H1 (cell line): ENCODE data around the gene CCDC192. TPM values are rescaled to one million over a fixed set of nuclear protein-coding genes. Genes with fewer than 3 reads are reported as not detected.

ENCODE experiments used
- CTCF ChIA-PET: fragments of 300-600 bp; sonication (Branson Sonifier 250); formaldehyde crosslinking; loops from one replicate; lab custom pipeline; 2021; ENCODE audit not compliant: partially characterized antibody; lab: Charles Lee
- POLR2A ChIA-PET: fragments of 300-600 bp; sonication (Branson Sonifier 250); formaldehyde crosslinking; loops from one replicate; lab custom pipeline; 2021; ENCODE audit warnings: inconsistent platforms; ENCODE audit not compliant: partially characterized antibody; lab: Charles Lee
- DNase-seq, 2 experiments: peaks; one replicate each; pipeline versions ENCODE4 v3.0.0 to v3.0.0-alpha.2; 2010 to 2022; ENCODE audit warnings: low spot score in 2 of 2, low read depth in 1 of 2, mixed read lengths in 1 of 2
- FAIRE-seq: peaks from 2 replicates; lab custom pipeline; 2011; peaks lifted over from hg19 to GRCh38; lab: Jason Lieb, UNC
- H2AFZ ChIP-seq: 2 replicates; pipeline ENCODE4 v1.8.1; 2012; ENCODE audit warnings: low read length, inconsistent platforms
- H2AK5ac ChIP-seq: 2 replicates; pipeline ENCODE4 v1.6.1; 2013; ENCODE audit warnings: low read depth, low read length
- H2BK120ac ChIP-seq: replicated peaks from 2 replicates; pipeline ENCODE3; 2013; ENCODE audit warnings: low read depth, low read length, inconsistent platforms
- H2BK12ac ChIP-seq: 2 replicates; pipeline ENCODE4 v1.6.1; 2013; ENCODE audit warnings: low read depth, low read length
- H2BK15ac ChIP-seq: 2 replicates; pipeline ENCODE4 v1.6.1; 2013; ENCODE audit warnings: low read length
- H2BK20ac ChIP-seq: 2 replicates; pipeline ENCODE4 v1.6.1; 2013; ENCODE audit warnings: low read length
- H2BK5ac ChIP-seq: 2 replicates; pipeline ENCODE4 v1.6.1; 2013; ENCODE audit warnings: low read depth, low read length
- H3K14ac ChIP-seq: 2 replicates; pipeline ENCODE4 v1.6.1; 2013; ENCODE audit warnings: inconsistent platforms; ENCODE audit not compliant: insufficient read length
- H3K18ac ChIP-seq: 2 replicates; pipeline ENCODE4 v1.6.1; 2013; ENCODE audit warnings: low read length; ENCODE audit errors: extremely low read depth
- H3K23ac ChIP-seq: 2 replicates; pipeline ENCODE4 v1.6.1; 2013; ENCODE audit warnings: inconsistent platforms; ENCODE audit not compliant: insufficient read length
- H3K23me2 ChIP-seq: 2 replicates; pipeline ENCODE4 v1.6.1; 2013; ENCODE audit warnings: low read depth, low read length
- H3K27ac ChIP-seq: 2 replicates; pipeline ENCODE4 v1.6.1; 2011; ENCODE audit warnings: low read depth, low read length, inconsistent platforms
- H3K27me3 ChIP-seq, 4 experiments: replicated peaks in 1 of 4; 1 replicate in 1 of 4; 2 replicates in 3 of 4; pipeline versions ENCODE4 v1.6.1 to v1.8.1; 2011 to 2013; ENCODE audit warnings: low read length in 3 of 4, mild to moderate bottlenecking in 3 of 4, inconsistent platforms in 2 of 4, mixed read lengths in 2 of 4, moderate library complexity in 1 of 4; ENCODE audit not compliant: control insufficient read depth in 3 of 4, insufficient read depth in 3 of 4; ENCODE audit errors: extremely low read depth in 1 of 4
- H3K36me3 ChIP-seq, 4 experiments: 2 replicates each; pipeline versions ENCODE4 v1.6.1 to v1.8.1; 2011 to 2013; ENCODE audit warnings: mild to moderate bottlenecking in 4 of 4, low read length in 3 of 4, moderate library complexity in 2 of 4, control low read depth in 1 of 4, inconsistent platforms in 1 of 4; ENCODE audit not compliant: insufficient read depth in 4 of 4, control insufficient read depth in 2 of 4
- H3K4ac ChIP-seq: replicated peaks from 2 replicates; pipeline ENCODE3; 2013; ENCODE audit warnings: low read length, low read depth, mixed read lengths, inconsistent platforms; ENCODE audit not compliant: insufficient read length
- H3K4me1 ChIP-seq, 4 experiments: replicated peaks in 1 of 4; 1 replicate in 1 of 4; 2 replicates in 3 of 4; pipeline versions ENCODE4 v1.6.1 to v1.8.1; 2011 to 2013; ENCODE audit warnings: low read length in 3 of 4, inconsistent platforms in 2 of 4, mixed read lengths in 1 of 4; ENCODE audit not compliant: insufficient read depth in 4 of 4, control insufficient read depth in 3 of 4
- H3K4me2 ChIP-seq, 2 experiments: 2 replicates each; pipeline versions ENCODE4 v1.6.1 to v1.8.1; 2011 to 2013; ENCODE audit warnings: low read depth in 2 of 2, low read length in 2 of 2, control low read depth in 1 of 2, inconsistent platforms in 1 of 2, mild to moderate bottlenecking in 1 of 2; ENCODE audit not compliant: insufficient read depth in 1 of 2
- H3K4me3 ChIP-seq, 4 experiments: fragments of 200-600, 300-600 bp in 1 of 4; sonication (generic), shearing (Covaris generic), sonication (Bioruptor Twin) in 1 of 4; 2 replicates each; pipeline versions ENCODE4 v1.5.1 to v1.8.1; 2011 to 2016; ENCODE audit warnings: low read length in 4 of 4, low read depth in 3 of 4, control low read depth in 2 of 4, inconsistent platforms in 2 of 4, mild to moderate bottlenecking in 2 of 4, mixed read lengths in 1 of 4, moderate library complexity in 1 of 4; ENCODE audit not compliant: insufficient read depth in 2 of 4; ENCODE audit errors: extremely low read depth in 1 of 4
- H3K56ac ChIP-seq: replicated peaks from 2 replicates; pipeline ENCODE3; 2013; ENCODE audit warnings: low read depth, mild to moderate bottlenecking, mixed read lengths, low read length, inconsistent platforms; ENCODE audit not compliant: insufficient read length
- H3K79me1 ChIP-seq: 2 replicates; pipeline ENCODE4 v1.6.1; 2013; ENCODE audit warnings: low read depth, low read length, control low read depth
- H3K79me2 ChIP-seq, 2 experiments: 2 replicates each; pipeline versions ENCODE4 v1.6.1 to v1.8.1; 2012 to 2013; ENCODE audit warnings: low read length in 2 of 2, mild to moderate bottlenecking in 2 of 2, inconsistent platforms in 1 of 2; ENCODE audit not compliant: insufficient read depth in 2 of 2, control insufficient read depth in 1 of 2
- H3K9ac ChIP-seq, 4 experiments: replicated peaks in 1 of 4; 1 replicate in 1 of 4; 2 replicates in 3 of 4; pipeline versions ENCODE4 v1.6.1 to v1.8.1; 2011 to 2013; ENCODE audit warnings: low read depth in 3 of 4, low read length in 3 of 4, control low read depth in 2 of 4, mild to moderate bottlenecking in 2 of 4, moderate library complexity in 2 of 4, inconsistent platforms in 1 of 4; ENCODE audit errors: extremely low read depth in 1 of 4
- H3K9me3 ChIP-seq, 2 experiments: 2 replicates each; pipeline versions ENCODE4 v1.6.1 to v1.8.1; 2012 to 2013; ENCODE audit warnings: mild to moderate bottlenecking in 2 of 2, moderate library complexity in 2 of 2, control low read depth in 1 of 2, inconsistent platforms in 1 of 2, low read depth in 1 of 2, low read length in 1 of 2, mixed read lengths in 1 of 2; ENCODE audit not compliant: insufficient read depth in 2 of 2
- H4K20me1 ChIP-seq, 2 experiments: replicated peaks in 1 of 2; 2 replicates each; pipeline versions ENCODE3 to v1.8.1; 2011 to 2013; ENCODE audit warnings: inconsistent platforms in 2 of 2, low read length in 2 of 2, mild to moderate bottlenecking in 1 of 2; ENCODE audit not compliant: insufficient read depth in 2 of 2, control insufficient read depth in 1 of 2
- H4K5ac ChIP-seq: 2 replicates; pipeline ENCODE4 v1.6.1; 2013; ENCODE audit warnings: low read length, low read depth, mixed read lengths, inconsistent platforms; ENCODE audit not compliant: insufficient read length
- H4K8ac ChIP-seq: 2 replicates; pipeline ENCODE4 v1.8.0; 2013; ENCODE audit warnings: mild to moderate bottlenecking, moderate library complexity, low read length, inconsistent platforms; ENCODE audit not compliant: insufficient read depth; ENCODE audit errors: extremely low read depth
- H4K91ac ChIP-seq: replicated peaks from 2 replicates; pipeline ENCODE3; 2013; ENCODE audit warnings: low read length, mixed read lengths, inconsistent platforms; ENCODE audit not compliant: insufficient read length
- BCL11A ChIP-seq, 2 experiments: IDR thresholded peaks; one replicate each; pipeline ENCODE4 v1.6.1; 2011; ENCODE audit warnings: low read depth in 2 of 2, low read length in 2 of 2, mild to moderate bottlenecking in 2 of 2
- CBX5 ChIP-seq: fragments of 300-800, 300-1000 bp; sonication (generic); IDR thresholded peaks from 2 replicates; pipeline ENCODE4 v1.7.1; 2016; ENCODE audit warnings: antibody characterized with exemption, low read length, low read depth
- CEBPB ChIP-seq: IDR thresholded peaks from 2 replicates; pipeline ENCODE4 v1.6.1; 2012; ENCODE audit warnings: low read depth, low read length
- E2F6 ChIP-seq: IDR thresholded peaks from 2 replicates; pipeline ENCODE4 v1.6.1; 2012; ENCODE audit warnings: inconsistent platforms
- EZH2 ChIP-seq: fragments of 200-600 bp; sonication (generic); IDR thresholded peaks from 2 replicates; pipeline ENCODE4 v1.7.1; 2012; ENCODE audit warnings: low read depth, mild to moderate bottlenecking, moderate library complexity, low read length, inconsistent platforms; ENCODE audit not compliant: severe bottlenecking
- GABPA ChIP-seq: IDR thresholded peaks from 2 replicates; pipeline ENCODE4 v1.6.1; 2011; ENCODE audit warnings: mild to moderate bottlenecking, low read length, moderate library complexity, borderline replicate concordance; ENCODE audit not compliant: insufficient read depth
- NRF1 ChIP-seq: IDR thresholded peaks from 2 replicates; pipeline ENCODE4 v1.6.1; 2011; ENCODE audit warnings: mild to moderate bottlenecking, low read depth, low read length, improper control_type of control experiment
- SIN3A ChIP-seq, 2 experiments: IDR thresholded peaks in 1 of 2; conservative IDR thresholded peaks in 1 of 2; 2 replicates each; pipeline ENCODE4 v1.6.1; 2011 to 2012; ENCODE audit warnings: low read length in 2 of 2, improper control_type of control experiment in 1 of 2, low read depth in 1 of 2, mild to moderate bottlenecking in 1 of 2
- SP1 ChIP-seq: IDR thresholded peaks from 2 replicates; pipeline ENCODE4 v1.6.1; 2011; ENCODE audit warnings: low read depth, low read length
- USF2 ChIP-seq: IDR thresholded peaks from 2 replicates; pipeline ENCODE4 v1.6.1; 2011; ENCODE audit warnings: low read length, improper control_type of control experiment
- polyA plus RNA-seq, 7 experiments: library from polyadenylated mRNA; depleted of rRNA in 3 of 7; stranded (reverse) in 5 of 7; unstranded in 2 of 7; fragments of >200 nt in 5 of 7; fragments of 200-250 nt in 2 of 7; gene quantifications; 1 replicate in 5 of 7; 2 replicates in 1 of 7; 4 replicates in 1 of 7; pipeline versions ENCODE4 v1.2.1 to v1.2.3, GENCODE V29; 2011 to 2013; ENCODE audit warnings: missing spikeins in 2 of 7, mixed read lengths in 2 of 7
- total RNA-seq: library from RNA; stranded (reverse); fragmentation: NEBNext Ultra II Directional; extraction: Animal tissue kit (Norgen Biotek cat#: 25700); gene quantifications from 2 replicates; pipeline ENCODE4 v1.2.1, GENCODE V29; 2021

The CCDC192 gene
- total and polyA plus RNA-seq, 2 of the 8 experiments (the other 6 are each of a cell fraction or from before 2014, with no cell fraction given), result 0.61 TPM; not detected in 1

GRCh38 chr5:127770272-127770671, 67.1 kb downstream of the CCDC192 start:
- Histone ChIP-seq H3K56ac (no peak overlapping the region), H3K4me3 (no peak overlapping the region), H4K5ac (no peak overlapping the region), H3K18ac (no peak overlapping the region), H3K79me2 (no peaks in the 10 kb centered on the region), H3K36me3 (no peaks in the 10 kb centered on the region), H2BK15ac (no peak overlapping the region), H2AK5ac (no peak overlapping the region), H2BK5ac (no peak overlapping the region), H3K27ac (no peak overlapping the region), H3K4ac (no peak overlapping the region), H3K23me2 (no peaks in the 10 kb centered on the region), H3K4me2 (no peak overlapping the region), H3K23ac (no peak overlapping the region), H3K27me3 (no peaks in the 10 kb centered on the region), H3K14ac (no peak overlapping the region), H2BK20ac (no peak overlapping the region), H4K20me1 (no peaks in the 10 kb centered on the region), H3K9me3 (no peaks in the 10 kb centered on the region), H4K91ac (no peak overlapping the region), H2BK120ac (no peak overlapping the region), H2AFZ (no peak overlapping the region), H4K8ac (no peak overlapping the region), H3K4me1 (no peaks in the 10 kb centered on the region), H3K79me1 (no peaks in the 10 kb centered on the region), H3K9ac (no peak overlapping the region), H2BK12ac (no peak overlapping the region)
- DNase-seq, result no peak
- no peak for FAIRE-seq
- ChIA-PET POLR2A (no interaction called here), CTCF (interaction anchor here (0.8 to 1.1 kb wide), 3 partner anchors 16 to 92 kb away, joined by 3 read pairs; no protein-coding TSS in a partner anchor)
- TF ChIP-seq SP1, result no peak
- TF ChIP-seq CBX5, result no peak
- no peak for TF ChIP-seq SIN3A (conservative IDR thresholded peaks at IDR 0.05 in 1 of 2, IDR thresholded peaks at IDR 0.05 in 1 of 2; ENCODE audit: low read depth in 1 of 2, low read length in 2 of 2)
- no peak for TF ChIP-seq EZH2
- TF ChIP-seq USF2, result no peak
- TF ChIP-seq GABPA, result no peak
- TF ChIP-seq E2F6, result no peak
- no peak for TF ChIP-seq CEBPB
- no peak for TF ChIP-seq BCL11A (IDR thresholded peaks at IDR 0.05; ENCODE audit: low read depth in 2 of 2, low read length in 2 of 2)
- no peak for TF ChIP-seq NRF1
